Sigmoid colon (tissue), 7 donors: ENCODE measurements around the gene GPAT2. TPM values are rescaled to one million over a fixed set of nuclear protein-coding genes. Genes with fewer than 3 reads are reported as not detected.
"Not testable (repeated sequence)": the region's sequence is repeated elsewhere in the genome, so short reads cannot be mapped to it uniquely, and the experiment has no call there.

Experiments used
- DNase-seq: peaks from one replicate; pipeline ENCODE4 v3.0.0-alpha.2; 2019
- H3K27ac ChIP-seq, 4 donors: fragments of 200-600 bp; sonication (generic); one replicate each; pipeline ENCODE4 v1.5.1; 2016 to 2019; ENCODE audit warnings: mild to moderate bottlenecking in 1 of 4
- H3K27me3 ChIP-seq, 3 donors: fragments of 200-600 bp; sonication (generic); one replicate each; pipeline ENCODE4 v1.5.1; 2019; ENCODE audit warnings: mild to moderate bottlenecking in 1 of 3
- H3K36me3 ChIP-seq, 4 donors: fragments of 200-600 bp; sonication (generic); one replicate each; pipeline ENCODE4 v1.5.1; 2016 to 2019
- H3K4me1 ChIP-seq, 4 donors: fragments of 200-600 bp; sonication (generic); one replicate each; pipeline ENCODE4 v1.5.1; 2017 to 2019
- H3K4me3 ChIP-seq, 4 donors: fragments of 200-600 bp; sonication (generic); one replicate each; pipeline ENCODE4 v1.5.1; 2017 to 2019; ENCODE audit warnings: mild to moderate bottlenecking in 2 of 4, moderate library complexity in 1 of 4
- H3K9me3 ChIP-seq, 4 donors: fragments of 200-600 bp in 3 of 4; sonication (generic) in 3 of 4; one replicate each; pipeline versions ENCODE4 v1.5.1 to v1.6.1; 2013 to 2019
- CTCF ChIP-seq, 4 experiments: fragments of 450-650 bp in 3 of 4; fragments of 200-600 bp in 1 of 4; IDR thresholded peaks; one replicate each; pipeline ENCODE4 v1.5.1; 2016 to 2019; ENCODE audit warnings: antibody characterized with exemption in 4 of 4, mild to moderate bottlenecking in 3 of 4, moderate library complexity in 2 of 4
- EP300 ChIP-seq, 4 donors: sonication (generic); formaldehyde crosslinking; IDR thresholded peaks; one replicate each; pipeline ENCODE4 v1.6.1; 2017; ENCODE audit warnings: antibody characterized with exemption in 4 of 4
- POLR2A ChIP-seq, 2 donors: fragments of 450-650 bp; IDR thresholded peaks; one replicate each; pipeline ENCODE4 v1.6.1; 2016; ENCODE audit warnings: antibody characterized with exemption in 2 of 2, mild to moderate bottlenecking in 2 of 2, moderate library complexity in 2 of 2
- POLR2AphosphoS5 ChIP-seq, 4 donors: sonication (generic); formaldehyde crosslinking; IDR thresholded peaks; one replicate each; pipeline ENCODE4 v1.6.1; 2017; ENCODE audit warnings: antibody characterized with exemption in 4 of 4
- WGBS, 2 donors: extraction: QIAGEN DNeasy Blood & Tissue Kit; methylation state at CpG; one replicate each; pipeline ENCODE4 v1.1.7; 2013; 5-methylcytosine and 5-hydroxymethylcytosine counted together
- intact Hi-C: fragments of 100-400 bp; cut with DNase I; formaldehyde crosslinking; loops from one replicate; pipeline ENCODE4 v1.15.1; 2023
- polyA plus RNA-seq, 3 donors: library from polyadenylated mRNA; stranded (reverse); fragments of 200-250 nt; gene quantifications; one replicate each; pipeline ENCODE4 v1.2.3, GENCODE V29; 2013
- total RNA-seq, 4 donors: library from RNA; depleted of rRNA; stranded (reverse); fragments of >200 nt; gene quantifications; one replicate each; pipeline ENCODE4 v1.1.0, GENCODE V29; 2016
- donor health status: healthy with polysubstance abuse.
- donor health status: Bipolar disorder and iron deficiency.
- donor health status: healthy.

The GPAT2 gene
- total and polyA plus RNA-seq, 7 donors, result 0.23 to 5.1 (median 1.8) TPM

GRCh38 chr2:96025194-96025492, 9.6 kb downstream of the GPAT2 start:
- 76 to 86% methylated on average over 4 of the region's 4 CpGs for WGBS, 2 donors
- intact Hi-C loops, result loop anchor here (10.0 kb wide), 1 partner anchor 90 kb away; the partner anchor contains the start of gene ADRA2B

GRCh38 chr2:96024336-96025193, 10.2 kb downstream of the GPAT2 start:
- Histone ChIP-seq H3K4me1 (no peaks in the 10 kb centered on the region), H3K27me3 (no peaks in the 10 kb centered on the region), H3K4me3 (no peak overlapping the region), H3K36me3 (peaks cover 0 to 3% (median 0%) of the 10 kb centered on the region in 4 donors), H3K27ac (no peak overlapping the region), H3K9me3 (no peaks in the 10 kb centered on the region)
- no peak for DNase-seq
- WGBS, 2 donors, result 90 to 92% methylated on average over 27 of the region's 27 CpGs
- intact Hi-C loops, result loop anchor here (10.0 kb wide), 1 partner anchor 90 kb away; the partner anchor contains the start of gene ADRA2B
- TF ChIP-seq POLR2A (IDR thresholded peaks at IDR 0.05), result no peak
- no peak for TF ChIP-seq POLR2AphosphoS5 (IDR thresholded peaks at IDR 0.05)
- no peak for TF ChIP-seq EP300 (IDR thresholded peaks at IDR 0.05)
- no peak for TF ChIP-seq CTCF (IDR thresholded peaks at IDR 0.05)

More at GRCh38 chr2:96025194-96025492, 9.6 kb downstream of the GPAT2 start:
- no peaks in the 10 kb centered on the region for H3K27me3 ChIP-seq
- TF ChIP-seq EP300 (IDR thresholded peaks at IDR 0.05) (no peak), POLR2AphosphoS5 (IDR thresholded peaks at IDR 0.05) (no peak)
- no peaks in the 10 kb centered on the region for H3K4me1 ChIP-seq
- peaks cover 0 to 3% (median 0%) of the 10 kb centered on the region in 4 donors for H3K36me3 ChIP-seq
- no peak for DNase-seq
- no peak overlapping the region for H3K4me3 ChIP-seq
- H3K9me3 ChIP-seq, result no peaks in the 10 kb centered on the region
- H3K27ac ChIP-seq, result no peak overlapping the region

- H3K36me3 ChIP-seq, DNase-seq, H3K27ac ChIP-seq, H3K9me3 ChIP-seq, H3K27me3 ChIP-seq, H3K4me1 ChIP-seq, H3K4me3 ChIP-seq: not testable (repeated sequence)
- 90 to 92% methylated on average over 7 of the region's 7 CpGs for WGBS, 2 donors
- intact Hi-C loops, result loop anchor here (10.0 kb wide), 1 partner anchor 91 kb away; the partner anchor contains the start of gene ADRA2B
These were observed 11.0 kb downstream of the GPAT2 start for GRCh38 chr2:96023701-96024100.

GRCh38 chr2:96022701-96023447, 11.8 kb downstream of the GPAT2 start:
- intact Hi-C loops, result loop anchor here (10.0 kb wide), 1 partner anchor 92 kb away; the partner anchor contains the start of gene ADRA2B
- peak; percentile 87 for DNase-seq
- not testable (repeated sequence) for H3K27ac ChIP-seq, H3K4me1 ChIP-seq, H3K9me3 ChIP-seq, H3K27me3 ChIP-seq, H3K4me3 ChIP-seq, H3K36me3 ChIP-seq
- WGBS, 2 donors, result 61 to 68% methylated on average over 14 to 15 of the region's 19 CpGs
- peak; percentile 41 to 72 (median 71) for TF ChIP-seq CTCF (IDR thresholded peaks at IDR 0.05)

GRCh38 chr2:96022126-96022525, 12.6 kb downstream of the GPAT2 start:
- H3K9me3 ChIP-seq, H3K4me1 ChIP-seq, H3K27ac ChIP-seq, H3K36me3 ChIP-seq, DNase-seq, H3K4me3 ChIP-seq, H3K27me3 ChIP-seq: not testable (repeated sequence)
- 83 to 87% methylated on average over 7 of the region's 7 CpGs for WGBS, 2 donors
- intact Hi-C loops, result loop anchor here (10.0 kb wide), 1 partner anchor 93 kb away; the partner anchor contains the start of gene ADRA2B

- not testable (repeated sequence) for H3K27ac ChIP-seq, H3K27me3 ChIP-seq, H3K9me3 ChIP-seq, H3K36me3 ChIP-seq, H3K4me3 ChIP-seq, DNase-seq, H3K4me1 ChIP-seq
- intact Hi-C loops, result loop anchor here (10.0 kb wide), 1 partner anchor 94 kb away; the partner anchor contains the start of gene ADRA2B
- 90 to 93% methylated on average over 4 of the region's 4 CpGs for WGBS, 2 donors
These were observed 13.6 kb downstream of the GPAT2 start for GRCh38 chr2:96021142-96021541.

- H3K4me1 ChIP-seq, DNase-seq, H3K36me3 ChIP-seq, H3K9me3 ChIP-seq, H3K27me3 ChIP-seq, H3K4me3 ChIP-seq, H3K27ac ChIP-seq: not testable (repeated sequence)
- intact Hi-C loops, result loop anchor here (10.0 kb wide), 1 partner anchor 95 kb away; the partner anchor contains the start of gene ADRA2B
- 76 to 90% methylated on average over 4 of the region's 9 CpGs for WGBS, 2 donors
These were observed 14.7 kb downstream of the GPAT2 start for GRCh38 chr2:96019909-96020590.

GRCh38 chr2:96016321-96016720, 18.4 kb downstream of the GPAT2 start:
- H3K4me3 ChIP-seq, intact Hi-C loops, H3K27me3 ChIP-seq, H3K36me3 ChIP-seq, H3K27ac ChIP-seq, DNase-seq, H3K9me3 ChIP-seq, H3K4me1 ChIP-seq: not testable (repeated sequence)
- WGBS, 2 donors, result 52 to 82% methylated on average over 3 of the region's 4 CpGs

- DNase-seq, H3K36me3 ChIP-seq, intact Hi-C loops, H3K27me3 ChIP-seq, H3K4me3 ChIP-seq, H3K9me3 ChIP-seq, H3K4me1 ChIP-seq: not testable (repeated sequence)
- WGBS, 2 donors, result 84 to 85% methylated on average over 1 of the region's 1 CpG
- peak overlapping the region in 1 of 4 donors; percentile 6 for H3K27ac ChIP-seq
These were observed 21.9 kb downstream of the GPAT2 start for GRCh38 chr2:96012792-96013264.
